GM19455 (cell line): ENCODE results near the gene GCK.

Experiments
- ATAC-seq: cut with Tn5 transposase; IDR thresholded peaks from one replicate; pipeline ENCODE4 v1.9.1; 2021; ENCODE audit not compliant: unreplicated experiment

The GCK gene

GRCh38 chr7:44223362-44224079 is 34.3 kb upstream of the GCK start:
- ATAC-seq = no peak

- no peak for ATAC-seq
These were observed 33.6 kb upstream of the GCK start for GRCh38 chr7:44222776-44223261.

- no peak for ATAC-seq
These were observed 32.8 kb upstream of the GCK start for GRCh38 chr7:44222074-44222473.

GRCh38 chr7:44221231-44221791 is 32.1 kb upstream of the GCK start:
- no peak for ATAC-seq

GRCh38 chr7:44220358-44221112 is 31.3 kb upstream of the GCK start:
- no peak for ATAC-seq

- no peak for ATAC-seq
These were observed 30.8 kb upstream of the GCK start for GRCh38 chr7:44220046-44220357.

GRCh38 chr7:44219371-44220045 is 30.3 kb upstream of the GCK start:
- no peak for ATAC-seq

GRCh38 chr7:44218418-44219201 is 29.4 kb upstream of the GCK start:
- ATAC-seq = no peak

- ATAC-seq = no peak
These were observed 28.7 kb upstream of the GCK start for GRCh38 chr7:44217852-44218402.

GRCh38 chr7:44217223-44217714 is 28.0 kb upstream of the GCK start:
- ATAC-seq = no peak

- no peak for ATAC-seq
These were observed 27.4 kb upstream of the GCK start for GRCh38 chr7:44216521-44217222.

GRCh38 chr7:44216019-44216418 is 26.8 kb upstream of the GCK start:
- ATAC-seq = no peak

- ATAC-seq = no peak
These were observed 26.3 kb upstream of the GCK start for GRCh38 chr7:44215531-44215930.

- no peak for ATAC-seq
These were observed 24.7 kb upstream of the GCK start for GRCh38 chr7:44213877-44214388.

GRCh38 chr7:44213206-44213876 is 24.1 kb upstream of the GCK start:
- ATAC-seq = no peak

- no peak for ATAC-seq
These were observed 23.4 kb upstream of the GCK start for GRCh38 chr7:44212581-44213184.

GRCh38 chr7:44212018-44212417 is 22.8 kb upstream of the GCK start:
- no peak for ATAC-seq

- ATAC-seq = no peak
These were observed 22.0 kb upstream of the GCK start for GRCh38 chr7:44211126-44211675.
